NCI-H2196 treated with DMSO at 0.1 percent for 48 hours (cell line): ENCODE measurements around the gene EMILIN1.
"Not testable (repeated sequence)": the region's sequence is repeated elsewhere in the genome, so short reads cannot be mapped to it uniquely, and the experiment has no call there.

Experiments used
- DNase-seq: peaks from one replicate; lab custom pipeline; 2025; ENCODE audit not compliant: unreplicated experiment; lab: John Stamatoyannopoulos, UW

Gene EMILIN1

DNA sequence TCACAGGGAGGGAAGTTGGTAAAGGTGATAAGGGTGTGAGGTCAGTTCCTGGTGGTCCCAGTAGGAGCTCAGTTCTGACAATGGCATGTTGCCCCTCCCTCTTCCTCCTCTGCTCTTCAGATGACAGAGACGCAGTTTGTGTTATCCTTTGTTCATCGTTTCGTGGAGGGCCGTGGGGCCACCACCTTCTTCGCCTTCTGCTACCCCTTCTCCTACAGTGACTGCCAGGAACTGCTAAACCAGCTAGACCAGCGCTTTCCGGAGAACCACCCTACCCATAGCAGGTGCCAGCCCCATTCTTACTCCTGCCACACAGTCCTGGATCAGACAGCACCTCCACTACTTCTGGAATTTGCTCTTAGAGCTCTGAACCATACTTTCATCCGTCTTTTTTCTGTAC, 24.6 kb upstream of the EMILIN1 start:
- no peak for DNase-seq

DNA sequence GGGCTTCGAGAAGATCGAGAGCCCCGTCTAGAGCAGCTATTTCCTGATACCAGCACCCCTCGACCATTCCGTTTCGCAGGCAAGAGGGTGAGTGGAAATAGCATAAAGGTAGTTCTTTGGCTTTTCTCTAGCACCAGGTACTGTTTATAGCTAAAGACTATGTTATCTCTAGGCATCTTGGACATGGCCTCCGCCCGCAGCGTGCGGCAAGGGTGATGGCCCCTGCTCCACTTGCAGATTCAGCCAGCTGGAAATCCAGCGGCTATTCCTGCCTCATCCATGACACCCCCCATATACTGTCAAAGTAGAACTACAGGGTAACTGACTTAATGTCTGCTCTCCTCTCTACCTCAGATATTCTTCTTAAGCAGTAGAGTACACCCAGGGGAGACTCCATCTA, 23.7 kb upstream of the EMILIN1 start:
- DNase-seq, result no peak

- DNase-seq, result no peak
Measured at GRCh38 chr2:27057184-27057583, 21.2 kb upstream of the EMILIN1 start.

GRCh38 chr2:27058210-27058609, 20.2 kb upstream of the EMILIN1 start:
- no peak for DNase-seq

DNA sequence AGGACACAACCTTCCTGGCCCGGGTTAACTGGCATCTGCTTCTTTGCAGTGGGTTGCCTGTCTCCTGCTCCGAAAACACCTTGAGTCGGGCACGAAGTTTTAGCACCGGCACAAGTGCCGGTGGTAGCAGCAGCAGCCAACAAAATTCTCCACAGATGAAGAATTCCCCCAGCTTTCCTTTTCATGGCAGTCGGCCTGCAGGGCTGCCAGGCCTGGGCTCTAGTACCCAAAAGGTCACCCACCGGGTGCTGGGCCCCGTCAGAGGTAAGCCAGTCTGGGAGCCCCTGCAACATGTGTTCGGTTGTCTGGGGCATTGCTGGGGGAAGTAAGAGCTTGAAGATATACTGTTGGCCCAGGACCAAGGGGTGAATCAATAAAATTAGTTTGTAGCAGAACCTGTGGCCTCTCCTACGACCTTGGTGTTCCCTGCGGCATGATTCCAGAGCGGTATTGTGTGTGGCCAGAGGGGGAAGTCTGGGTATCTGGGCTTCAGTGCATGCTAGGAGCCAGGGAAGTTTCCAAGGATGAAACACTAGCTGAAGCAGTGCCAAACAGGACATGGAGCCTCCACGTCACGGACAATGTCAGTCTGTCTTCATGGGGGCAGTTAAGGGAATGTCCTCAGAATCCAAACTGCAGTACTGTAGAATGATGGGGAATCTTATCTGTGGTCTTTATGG, 19.1 kb upstream of the EMILIN1 start:
- no peak for DNase-seq

DNA sequence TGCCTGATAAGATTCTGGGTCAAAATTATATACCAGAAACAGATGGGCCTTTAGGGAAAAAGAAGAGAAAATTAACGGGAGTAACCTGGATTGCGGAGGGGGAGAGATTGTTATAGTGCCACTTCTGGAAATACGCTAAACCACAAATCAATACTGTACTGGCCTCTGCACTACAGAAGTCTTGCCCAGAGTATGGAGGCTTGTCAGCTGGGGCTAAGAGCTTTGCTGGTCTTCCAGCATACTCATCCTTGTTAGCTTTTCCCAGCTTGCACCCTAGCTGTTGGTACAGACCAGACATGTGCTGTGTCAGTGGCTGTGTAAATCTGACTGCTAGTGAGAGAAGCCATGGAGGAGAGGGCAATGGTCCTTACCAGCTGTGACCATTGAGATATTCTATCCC, 18.1 kb upstream of the EMILIN1 start:
- DNase-seq, result no peak

- no peak for DNase-seq
Measured at GRCh38 chr2:27065128-27065527, 13.3 kb upstream of the EMILIN1 start.

DNA sequence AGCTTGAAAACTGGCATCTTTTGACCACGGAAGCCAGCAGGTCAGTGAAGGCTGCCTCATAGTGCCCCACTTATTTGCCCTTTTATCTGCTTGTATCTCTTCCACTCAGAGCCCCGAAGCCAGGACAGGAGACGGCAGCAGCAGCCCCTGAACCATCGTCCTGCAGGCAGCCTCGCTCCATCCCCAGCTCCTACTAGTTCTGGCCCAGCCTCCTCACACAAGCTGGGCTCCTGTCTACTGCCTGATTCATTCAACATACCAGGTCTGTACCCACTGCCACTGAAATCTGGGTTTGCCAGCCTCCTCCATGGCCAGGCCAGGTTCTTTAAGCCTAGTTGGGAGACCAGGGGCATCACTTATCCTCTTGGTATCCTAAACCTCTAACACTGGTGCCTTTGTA, 11.0 kb upstream of the EMILIN1 start:
- no peak for DNase-seq

- DNase-seq, result no peak
Measured at GRCh38 chr2:27069436-27069835, 9.0 kb upstream of the EMILIN1 start.

DNA sequence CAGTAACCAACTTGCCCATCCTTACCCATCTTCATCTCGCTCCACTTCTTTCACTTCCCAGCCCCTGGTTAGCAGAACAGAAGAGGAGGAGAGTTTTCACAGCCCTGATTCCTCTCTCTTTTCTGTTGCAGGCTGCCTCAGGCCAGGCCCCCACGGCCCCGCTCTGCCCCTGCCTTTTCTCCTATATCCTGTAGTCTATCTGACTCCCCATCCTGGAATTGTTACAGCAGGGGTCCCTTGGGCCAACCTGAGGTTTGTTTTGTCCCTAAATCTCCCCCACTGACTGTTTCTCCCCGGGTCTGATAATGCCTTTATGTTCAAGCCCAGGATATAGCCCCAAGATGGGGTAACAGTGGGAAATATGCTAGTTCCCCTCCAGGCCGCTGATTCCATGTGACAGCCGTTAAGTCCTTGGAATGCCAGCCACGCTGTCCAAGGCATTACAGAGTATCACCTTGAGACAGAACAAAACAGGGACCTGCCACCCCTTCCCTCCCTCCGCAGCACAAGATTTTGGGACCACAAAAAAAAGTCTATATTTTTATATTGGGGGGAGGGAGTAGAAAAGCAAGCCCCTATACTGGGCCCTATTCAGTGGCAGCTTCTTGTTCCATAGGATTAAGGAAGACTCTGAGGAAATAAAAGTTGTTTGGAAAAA, 8.3 kb upstream of the EMILIN1 start:
- DNase-seq, result no peak

GRCh38 chr2:27070653-27071276, 7.7 kb upstream of the EMILIN1 start:
- DNase-seq, result no peak

- DNase-seq, result peak; percentile 80
Measured at GRCh38 chr2:27071277-27071989, 7.0 kb upstream of the EMILIN1 start, which contains the start of gene OST4. Gene OST4 (minus strand): TSS chr2:27071654.

- no peak for DNase-seq
Measured at GRCh38 chr2:27071990-27072830, 6.2 kb upstream of the EMILIN1 start.

GRCh38 chr2:27072920-27073319, 5.5 kb upstream of the EMILIN1 start:
- DNase-seq, result no peak

- DNase-seq, result no peak
Measured at GRCh38 chr2:27073782-27074181, 4.6 kb upstream of the EMILIN1 start.

DNA sequence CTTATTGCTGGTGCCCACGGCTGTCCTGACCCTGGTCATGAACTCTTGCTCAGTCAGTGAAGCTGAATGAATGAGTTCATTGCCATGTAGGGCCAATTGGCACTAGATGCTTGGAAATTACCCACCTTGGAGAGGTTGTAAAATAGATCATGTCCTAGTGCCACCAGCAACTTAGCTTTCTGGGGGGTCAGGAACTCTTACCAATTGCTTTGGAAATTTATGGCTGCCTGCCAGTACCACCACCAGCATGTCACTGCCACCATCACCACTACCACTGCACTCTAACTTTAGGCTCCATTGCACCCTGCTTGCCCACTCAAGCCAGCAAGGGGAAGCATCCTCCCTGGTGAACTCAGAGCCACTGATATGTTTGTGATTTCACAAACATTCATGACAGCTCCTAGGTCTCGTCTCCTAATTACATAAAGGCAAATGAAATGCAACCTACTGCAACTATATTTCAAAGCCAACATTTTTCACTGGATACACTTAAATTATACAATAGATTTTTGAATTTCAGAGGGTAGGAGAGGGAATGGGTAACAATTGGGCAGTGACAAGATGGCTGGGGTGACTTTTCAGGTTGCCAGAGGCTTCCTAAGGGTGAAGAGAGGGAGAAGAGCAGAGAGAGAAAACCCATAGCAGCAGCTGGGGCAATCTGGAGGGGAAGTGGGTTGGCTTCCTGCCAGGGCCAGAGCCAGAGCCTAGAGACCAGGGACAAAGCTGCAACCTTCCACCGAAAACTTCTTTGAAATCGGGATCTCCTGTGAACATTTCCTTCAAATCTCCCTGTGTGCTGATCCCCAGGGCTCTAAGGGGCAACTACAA, 3.5 kb upstream of the EMILIN1 start:
- peak; percentile 8 for DNase-seq

GRCh38 chr2:27075566-27075871, 2.9 kb upstream of the EMILIN1 start:
- DNase-seq, result not testable (repeated sequence)

GRCh38 chr2:27076323-27076722, 2.1 kb upstream of the EMILIN1 start:
- DNase-seq, result no peak

DNA sequence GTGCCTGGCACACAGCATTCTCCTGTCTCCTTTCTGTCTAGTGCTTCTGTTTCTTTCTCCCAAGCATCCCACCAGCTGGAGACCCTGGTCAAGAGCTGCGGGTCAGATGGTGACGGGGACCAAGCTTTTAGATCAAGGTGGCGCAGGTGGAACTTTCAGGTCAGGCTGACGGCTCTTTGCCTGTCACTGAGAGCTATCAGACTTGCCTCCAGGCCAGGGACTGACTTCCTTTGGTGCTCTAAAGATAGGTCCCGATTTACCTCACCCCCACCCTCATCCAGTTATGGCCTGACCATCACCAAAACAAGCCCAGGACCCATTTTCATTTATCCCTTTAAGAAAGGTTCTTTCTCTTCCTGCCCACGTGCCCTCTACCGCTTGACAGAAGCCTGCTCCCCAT, 1.2 kb upstream of the EMILIN1 start:
- DNase-seq, result no peak
